Measurements from ENCODE around the gene ATG4D. TPM values are rescaled to one million over a fixed set of nuclear protein-coding genes. Genes with fewer than 3 reads are reported as not detected.

ATG4D gene
- total RNA-seq, 1 donor from 2014 or later: 30.3 TPM

GRCh38 chr19:10551698-10552301 lies 8.1 kb downstream of the ATG4D start:
- no peaks in the 10 kb centered on the region for H3K27me3 ChIP-seq (ENCODE audit: control insufficient read depth, insufficient read depth, low read length)
- FAIRE-seq: peak; percentile 36
- peaks cover 27% of the 10 kb centered on the region for H3K36me3 ChIP-seq (ENCODE audit: control insufficient read depth, insufficient read depth, low read length)
- H3K4me3 ChIP-seq (ENCODE audit: low read depth, low read length): no peak overlapping the region
- peak; percentile 62 for DNase-seq (ENCODE audit: low read depth)
- peak; percentile 51 for TF ChIP-seq CTCF (IDR thresholded peaks at IDR 0.05; ENCODE audit: insufficient read depth, low read length, severe bottlenecking)

- Histone ChIP-seq H3K4me3 (ENCODE audit: low read depth, low read length) (no peak overlapping the region), H3K27me3 (ENCODE audit: control insufficient read depth, insufficient read depth, low read length) (no peaks in the 10 kb centered on the region), H3K36me3 (ENCODE audit: control insufficient read depth, insufficient read depth, low read length) (peaks cover 24% of the 10 kb centered on the region)
- DNase-seq (ENCODE audit: low read depth): no peak
- FAIRE-seq: no peak
- TF ChIP-seq CTCF (IDR thresholded peaks at IDR 0.05; ENCODE audit: insufficient read depth, low read length, severe bottlenecking): no peak
These were observed 8.9 kb downstream of the ATG4D start for GRCh38 chr19:10552510-10553053.

- Histone ChIP-seq H3K4me3 (ENCODE audit: low read depth, low read length) (no peak overlapping the region), H3K36me3 (ENCODE audit: control insufficient read depth, insufficient read depth, low read length) (peaks cover 27% of the 10 kb centered on the region), H3K27me3 (ENCODE audit: control insufficient read depth, insufficient read depth, low read length) (no peaks in the 10 kb centered on the region)
- DNase-seq (ENCODE audit: low read depth): no peak
- FAIRE-seq: no peak
- TF ChIP-seq CTCF (IDR thresholded peaks at IDR 0.05; ENCODE audit: insufficient read depth, low read length, severe bottlenecking): no peak
These were observed 9.5 kb downstream of the ATG4D start for GRCh38 chr19:10553087-10553667.

GRCh38 chr19:10553943-10554381 lies 10.3 kb downstream of the ATG4D start:
- FAIRE-seq (peak; percentile 80), DNase-seq (ENCODE audit: low read depth) (peak; percentile 88)
- no peak for TF ChIP-seq CTCF (IDR thresholded peaks at IDR 0.05; ENCODE audit: insufficient read depth, low read length, severe bottlenecking)
- Histone ChIP-seq H3K36me3 (ENCODE audit: control insufficient read depth, insufficient read depth, low read length) (peaks cover 25% of the 10 kb centered on the region), H3K27me3 (ENCODE audit: control insufficient read depth, insufficient read depth, low read length) (no peaks in the 10 kb centered on the region), H3K4me3 (ENCODE audit: low read depth, low read length) (no peak overlapping the region)

DNA sequence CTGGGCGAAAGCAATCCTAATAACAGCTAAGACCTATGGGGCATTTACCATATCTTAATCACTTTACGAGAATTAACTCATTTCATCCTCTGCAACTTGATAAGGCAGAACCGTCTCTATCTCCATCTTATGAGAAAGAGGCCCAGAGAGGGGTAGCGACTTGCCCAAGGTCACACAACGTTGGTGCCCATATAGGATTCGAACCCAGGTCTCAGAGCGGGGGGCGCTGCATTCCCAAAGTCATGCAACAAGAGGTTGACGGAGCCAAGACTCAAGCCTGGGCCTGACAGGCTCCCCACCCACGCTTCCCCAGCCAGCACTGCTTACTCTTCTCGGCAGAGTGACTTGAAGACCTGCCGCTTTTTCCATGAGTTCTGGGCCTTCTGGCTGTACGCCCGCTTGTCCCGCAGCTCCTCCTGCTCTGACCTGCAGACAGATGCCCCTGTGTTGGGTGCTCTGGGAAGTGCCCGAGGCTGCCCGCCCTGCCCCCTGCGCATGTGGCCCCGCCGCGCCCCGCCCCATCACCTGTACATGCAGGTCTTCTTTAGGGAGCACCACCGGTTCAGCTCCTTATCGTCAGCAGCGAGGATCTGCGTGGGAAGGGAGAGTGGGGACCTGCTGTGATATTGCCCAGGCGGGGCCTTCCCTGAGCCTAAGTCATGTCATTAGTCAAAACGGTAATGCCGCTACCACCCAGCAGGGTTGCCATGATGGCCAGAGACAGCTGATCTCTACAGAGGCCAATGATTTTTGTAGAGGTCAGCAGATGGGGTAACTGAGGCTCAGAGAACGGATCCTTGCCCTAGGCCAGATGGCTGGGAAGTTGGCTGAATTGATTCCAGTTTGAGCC lies 11.3 kb downstream of the ATG4D start:
- FAIRE-seq: no peak
- Histone ChIP-seq H3K36me3 (ENCODE audit: control insufficient read depth, insufficient read depth, low read length) (peaks cover 28% of the 10 kb centered on the region), H3K4me3 (ENCODE audit: low read depth, low read length) (no peak overlapping the region), H3K27me3 (ENCODE audit: control insufficient read depth, insufficient read depth, low read length) (no peaks in the 10 kb centered on the region)
- TF ChIP-seq CTCF (IDR thresholded peaks at IDR 0.05; ENCODE audit: insufficient read depth, low read length, severe bottlenecking): peak; percentile 44
- peak; percentile 92 for DNase-seq (ENCODE audit: low read depth)
